GM23248 (cell line): ENCODE measurements around the gene AHRR. TPM values are rescaled to one million over a fixed set of nuclear protein-coding genes. Genes with fewer than 3 reads are reported as not detected.

Source experiments
- DNase-seq: peaks from one replicate; pipeline ENCODE4 v3.0.0-alpha.2; 2015
- H2AFZ ChIP-seq: fragments of 200-600 bp; sonication (generic); 2 replicates; pipeline ENCODE4 v1.6.1; 2016; ENCODE audit warnings: antibody characterized with exemption
- H3F3A ChIP-seq: fragments of 200-600 bp; sonication (generic); 2 replicates; pipeline ENCODE4 v1.6.1; 2016; ENCODE audit warnings: mild to moderate bottlenecking, antibody characterized with exemption, mixed run types; ENCODE audit not compliant: insufficient read depth
- H3K27ac ChIP-seq: fragments of 200-600 bp; sonication (generic); 2 replicates; pipeline ENCODE4 v1.5.1; 2016; ENCODE audit warnings: mild to moderate bottlenecking
- H3K27me3 ChIP-seq: fragments of 200-600 bp; sonication (generic); replicated peaks from 2 replicates; pipeline ENCODE4 v1.6.1; 2016; ENCODE audit warnings: mild to moderate bottlenecking; ENCODE audit not compliant: insufficient read depth
- H3K36me3 ChIP-seq: fragments of 200-600 bp; sonication (generic); 2 replicates; pipeline ENCODE4 v1.6.1; 2016; ENCODE audit warnings: low read depth, mild to moderate bottlenecking
- H3K4me1 ChIP-seq: fragments of 200-600 bp; sonication (generic); 2 replicates; pipeline ENCODE4 v1.6.1; 2016; ENCODE audit warnings: mild to moderate bottlenecking; ENCODE audit not compliant: insufficient read depth
- H3K4me2 ChIP-seq: fragments of 200-600 bp; sonication (generic); one replicate; pipeline ENCODE4 v1.6.1; 2016; ENCODE audit warnings: mild to moderate bottlenecking; ENCODE audit not compliant: unreplicated experiment
- H3K4me3 ChIP-seq: fragments of 200-600 bp; sonication (generic); 2 replicates; pipeline ENCODE4 v1.5.1; 2016; ENCODE audit warnings: mild to moderate bottlenecking
- H3K79me2 ChIP-seq: fragments of 200-600 bp; sonication (generic); 2 replicates; pipeline ENCODE4 v1.6.1; 2016; ENCODE audit warnings: mild to moderate bottlenecking; ENCODE audit not compliant: insufficient read depth
- H3K9ac ChIP-seq: fragments of 200-600 bp; sonication (generic); 2 replicates; pipeline ENCODE4 v1.6.1; 2016; ENCODE audit warnings: mild to moderate bottlenecking
- H3K9me2 ChIP-seq: fragments of 200-600 bp; sonication (generic); 2 replicates; pipeline ENCODE4 v1.6.1; 2016; ENCODE audit warnings: mixed run types, mild to moderate bottlenecking, moderate library complexity; ENCODE audit not compliant: insufficient read depth
- H3K9me3 ChIP-seq: fragments of 200-600 bp; sonication (generic); one replicate; pipeline ENCODE4 v1.6.1; 2017; ENCODE audit warnings: low read depth
- H4K20me1 ChIP-seq: fragments of 200-600 bp; sonication (generic); 2 replicates; pipeline ENCODE4 v1.6.0; 2016; ENCODE audit not compliant: insufficient read depth
- EZH2 ChIP-seq: fragments of 200-600 bp; sonication (generic); IDR thresholded peaks from 2 replicates; pipeline ENCODE4 v1.6.1; 2018; ENCODE audit warnings: antibody characterized with exemption, mild to moderate bottlenecking; ENCODE audit not compliant: insufficient read depth, poor library complexity, severe bottlenecking
- EZH2phosphoT487 ChIP-seq: fragments of 200-600 bp; sonication (generic); IDR thresholded peaks from 2 replicates; pipeline ENCODE4 v1.6.1; 2018; ENCODE audit warnings: antibody characterized with exemption, moderate library complexity, mild to moderate bottlenecking, low read depth; ENCODE audit not compliant: insufficient read depth
- WGBS, 2 experiments: methylation state at CpG; one replicate each; pipeline ENCODE4 v1.1.6; 2015 to 2017; ENCODE audit warnings: low lambda C conversion rate in 2 of 2, low coverage in 1 of 2; ENCODE audit errors: missing lambda C conversion rate in 2 of 2; 5-methylcytosine and 5-hydroxymethylcytosine counted together
- in situ Hi-C: fragments of 300-500 bp; cut with MboI; formaldehyde crosslinking; loops from 2 replicates; pipeline ENCODE4 v1.15.0; 2020
- polyA plus RNA-seq: library from polyadenylated mRNA; unstranded; fragments of >200 nt; fragmentation: Nextera tagmentation; extraction: Ambion mirVana; gene quantifications from 2 replicates; pipeline ENCODE4 v1.2.1, GENCODE V29; 2016
- total RNA-seq: library from RNA; depleted of rRNA; stranded (reverse); fragments of >200 nt; shearing (Covaris generic); gene quantifications from 2 replicates; pipeline ENCODE4 v1.2.3, GENCODE V29; 2014

The AHRR gene
- total and polyA plus RNA-seq, 2 experiments from 2014 or later: 13.2 to 33.7 TPM

GRCh38 chr5:477247-477646 is 155.7 kb downstream of the AHRR start:
- H3K27ac ChIP-seq: no peak overlapping the region
- H3K27me3 ChIP-seq: peaks cover 27% of the 10 kb centered on the region
- no peak for DNase-seq
- H3K9me3 ChIP-seq: no peaks in the 10 kb centered on the region
- H3K79me2 ChIP-seq: peaks cover 5% of the 10 kb centered on the region; the same call in 1 of the 2 replicates
- H3K36me3 ChIP-seq: no peaks in the 10 kb centered on the region
- H3K9ac ChIP-seq: no peak overlapping the region
- no peaks in the 10 kb centered on the region for H3F3A ChIP-seq
- in situ Hi-C loops: no loop called here
- no peak overlapping the region for H3K4me2 ChIP-seq
- H3K4me1 ChIP-seq: no peaks in the 10 kb centered on the region
- H4K20me1 ChIP-seq: no peaks in the 10 kb centered on the region
- no peaks in the 10 kb centered on the region for H3K9me2 ChIP-seq
- H3K4me3 ChIP-seq: no peak overlapping the region
- WGBS, 2 experiments: 75 to 76% methylated on average over 19 of the region's 19 CpGs
- TF ChIP-seq EZH2 (no peak), EZH2phosphoT487 (no peak)
- no peak overlapping the region for H2AFZ ChIP-seq

DNA sequence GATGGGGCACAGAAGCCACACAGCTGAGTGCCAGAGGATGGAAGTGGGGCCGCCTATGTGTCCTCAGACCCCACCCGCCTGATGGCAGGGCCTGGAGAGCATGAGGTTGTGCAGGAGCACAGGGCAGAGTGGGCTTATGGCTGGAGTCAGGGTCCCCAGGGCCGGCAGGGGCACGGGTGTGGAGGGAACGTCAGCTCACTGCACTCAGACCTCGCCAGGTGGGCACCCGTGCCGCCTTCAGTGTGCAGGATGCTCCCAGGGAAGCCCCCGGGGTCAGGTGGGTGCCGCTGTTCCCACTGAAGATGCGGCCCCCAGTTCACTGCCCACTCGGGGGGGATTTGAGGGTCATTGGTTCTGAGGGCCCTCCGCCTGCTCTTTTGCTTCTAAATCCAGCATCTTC is 156.4 kb downstream of the AHRR start:
- no peaks in the 10 kb centered on the region for H3K79me2 ChIP-seq
- no peak overlapping the region for H2AFZ ChIP-seq
- H3K27me3 ChIP-seq: peaks cover 27% of the 10 kb centered on the region
- H3K27ac ChIP-seq: no peak overlapping the region
- no peak overlapping the region for H3K4me3 ChIP-seq
- no peaks in the 10 kb centered on the region for H3K36me3 ChIP-seq
- no peak overlapping the region for H3K9ac ChIP-seq
- TF ChIP-seq EZH2phosphoT487 (no peak), EZH2 (no peak)
- no peaks in the 10 kb centered on the region for H3K4me1 ChIP-seq
- no peaks in the 10 kb centered on the region for H3K9me3 ChIP-seq
- no peak for DNase-seq
- in situ Hi-C loops: no loop called here
- H3F3A ChIP-seq: no peaks in the 10 kb centered on the region
- H4K20me1 ChIP-seq: no peaks in the 10 kb centered on the region
- H3K9me2 ChIP-seq: no peaks in the 10 kb centered on the region
- WGBS, 2 experiments: 76 to 78% methylated on average over 12 of the region's 13 CpGs
- H3K4me2 ChIP-seq: no peak overlapping the region

GRCh38 chr5:478369-478981 is 157.0 kb downstream of the AHRR start:
- in situ Hi-C loops: no loop called here
- WGBS, 2 experiments: 47 to 61% methylated on average over 10 to 14 of the region's 18 CpGs
- Histone ChIP-seq H3K9me3 (no peaks in the 10 kb centered on the region), H3K9me2 (no peaks in the 10 kb centered on the region), H3F3A (no peaks in the 10 kb centered on the region), H3K9ac (no peak overlapping the region), H3K4me1 (no peaks in the 10 kb centered on the region), H3K4me3 (no peak overlapping the region), H3K79me2 (no peaks in the 10 kb centered on the region), H3K27ac (no peak overlapping the region), H2AFZ (no peak overlapping the region), H3K36me3 (no peaks in the 10 kb centered on the region), H3K4me2 (no peak overlapping the region), H3K27me3 (peaks cover 27% of the 10 kb centered on the region), H4K20me1 (no peaks in the 10 kb centered on the region)
- TF ChIP-seq EZH2phosphoT487 (no peak), EZH2 (no peak)
- no peak for DNase-seq

DNA sequence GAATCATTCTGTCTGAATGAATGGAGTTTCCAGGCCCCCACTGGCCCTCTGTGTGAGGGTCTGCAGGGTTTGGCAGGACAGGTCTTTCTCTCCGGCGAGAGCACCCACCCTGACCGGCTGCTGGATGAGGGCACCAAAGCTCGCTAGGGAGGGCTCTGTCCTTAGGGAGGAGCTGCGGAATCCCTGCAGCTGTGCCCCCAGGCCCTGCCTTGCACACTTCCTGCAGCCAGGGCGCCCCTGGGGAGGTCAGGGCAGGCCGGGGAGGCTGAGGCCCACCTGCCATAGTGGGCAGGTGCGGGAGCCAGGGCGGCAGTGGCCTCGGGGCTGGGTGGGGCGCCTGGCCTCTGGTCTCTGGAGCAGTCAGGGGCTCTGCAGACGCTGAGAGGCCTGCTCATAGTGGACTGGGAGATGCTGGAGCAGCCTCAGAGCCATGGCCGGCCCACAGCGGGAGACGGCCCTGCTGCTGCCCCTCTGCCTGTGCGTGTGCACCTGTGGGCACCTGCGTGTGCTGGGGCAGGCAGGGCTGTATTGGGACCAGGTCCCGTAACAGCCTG is 157.5 kb downstream of the AHRR start:
- WGBS, 2 experiments: 42 to 64% methylated on average over 12 to 16 of the region's 18 CpGs
- in situ Hi-C loops: no loop called here

More for the DNA sequence above, 157.5 kb downstream of the AHRR start:
- no peak overlapping the region for H2AFZ ChIP-seq
- H4K20me1 ChIP-seq: no peaks in the 10 kb centered on the region
- no peaks in the 10 kb centered on the region for H3K9me2 ChIP-seq
- no peak overlapping the region for H3K4me3 ChIP-seq
- H3K4me2 ChIP-seq: no peak overlapping the region
- H3K36me3 ChIP-seq: no peaks in the 10 kb centered on the region
- no peak for DNase-seq
- H3K4me1 ChIP-seq: no peaks in the 10 kb centered on the region
- H3K79me2 ChIP-seq: no peaks in the 10 kb centered on the region
- peaks cover 27% of the 10 kb centered on the region for H3K27me3 ChIP-seq
- TF ChIP-seq EZH2: no peak
- no peak for TF ChIP-seq EZH2phosphoT487
- H3K27ac ChIP-seq: no peak overlapping the region
- H3F3A ChIP-seq: no peaks in the 10 kb centered on the region
- no peak overlapping the region for H3K9ac ChIP-seq
- H3K9me3 ChIP-seq: no peaks in the 10 kb centered on the region
